Inferior parietal cortex (tissue), 1 donor: Measurements from ENCODE around the gene VPS16.
"Not testable (repeated sequence)": the region's sequence is repeated elsewhere in the genome, so short reads cannot be mapped to it uniquely, and the experiment has no call there.

Experiments used
- DNase-seq: peaks from one replicate; pipeline ENCODE4 v3.0.0-alpha.2; 2016; ENCODE audit errors: extremely low spot score

VPS16 gene

DNA sequence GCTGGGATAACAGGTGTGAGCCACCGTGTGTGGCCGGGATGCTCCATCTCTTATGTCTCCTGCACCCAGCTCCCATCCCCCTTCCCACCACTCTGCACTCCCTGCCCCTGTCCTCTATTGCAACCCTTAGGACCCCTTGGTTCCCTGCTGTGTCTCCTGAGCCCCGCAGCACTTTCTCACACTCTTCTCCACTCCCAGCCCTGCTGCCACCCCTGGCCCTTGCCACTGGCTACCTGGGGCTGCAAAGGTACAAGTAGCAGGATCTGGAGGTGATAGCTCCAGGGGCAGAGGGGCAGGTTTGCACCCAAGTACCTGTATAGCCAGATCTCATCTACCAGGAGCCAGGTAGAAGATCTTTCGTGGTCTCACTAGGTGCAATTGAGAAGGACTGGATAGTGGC is 33.5 kb upstream of the VPS16 start:
- DNase-seq: no peak

DNA sequence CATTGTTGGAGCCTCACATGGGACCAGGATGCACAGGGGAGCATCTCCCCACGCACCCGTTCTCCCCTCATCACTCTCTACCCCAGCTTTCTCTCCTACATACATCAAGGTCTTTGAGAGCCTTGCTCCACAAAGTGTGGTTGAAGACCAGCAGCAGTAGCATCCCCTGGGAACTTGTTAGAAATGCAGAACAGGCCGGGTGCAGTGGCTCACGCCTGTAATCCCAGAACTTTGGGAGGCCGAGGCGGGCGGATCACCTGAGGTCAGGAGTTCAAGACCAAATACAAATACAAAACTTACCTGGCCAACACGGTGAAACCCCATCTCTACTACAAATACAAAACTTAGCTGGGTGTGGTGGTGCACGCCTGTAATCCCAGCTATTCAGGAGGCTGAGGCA is 32.6 kb upstream of the VPS16 start:
- DNase-seq: not testable (repeated sequence)

DNA sequence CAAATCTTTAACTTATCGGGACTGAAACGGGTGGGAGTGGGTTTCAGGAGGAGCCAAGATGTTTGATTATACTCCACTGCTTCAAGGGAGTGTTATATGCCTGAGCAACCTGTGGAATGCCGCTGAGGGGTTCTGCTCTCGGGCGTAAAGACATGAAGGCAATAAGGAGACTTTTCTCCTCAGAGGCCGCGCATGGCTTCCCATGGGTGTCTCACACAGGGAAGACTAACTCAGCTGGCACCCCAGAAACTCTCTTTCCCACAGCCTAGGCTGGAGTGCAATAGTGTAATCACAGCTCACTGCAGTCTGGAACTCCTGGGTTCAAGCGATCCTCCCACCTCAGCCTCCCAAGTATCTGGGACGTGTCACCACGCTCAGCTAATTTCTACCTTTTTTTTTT is 30.9 kb upstream of the VPS16 start:
- DNase-seq: no peak

DNA sequence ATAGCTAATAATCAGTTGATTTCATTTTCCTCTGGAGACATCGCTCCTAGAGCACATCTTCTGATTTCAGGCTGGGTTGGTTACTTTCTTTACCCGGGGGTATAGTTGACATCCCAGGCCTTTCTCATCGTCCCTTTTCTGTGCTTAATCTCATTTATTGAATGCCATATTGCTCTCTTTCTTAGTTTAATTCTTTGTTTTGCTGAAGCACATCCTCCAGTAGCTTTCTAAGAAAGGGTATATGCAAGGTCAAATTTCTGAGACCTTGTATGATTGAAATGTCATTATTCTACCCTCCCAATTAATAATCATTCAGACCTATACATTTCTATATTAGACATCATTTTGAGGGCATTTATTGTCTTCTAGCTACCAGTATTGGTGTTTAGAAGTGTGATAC is 28.4 kb upstream of the VPS16 start:
- DNase-seq: no peak

DNA sequence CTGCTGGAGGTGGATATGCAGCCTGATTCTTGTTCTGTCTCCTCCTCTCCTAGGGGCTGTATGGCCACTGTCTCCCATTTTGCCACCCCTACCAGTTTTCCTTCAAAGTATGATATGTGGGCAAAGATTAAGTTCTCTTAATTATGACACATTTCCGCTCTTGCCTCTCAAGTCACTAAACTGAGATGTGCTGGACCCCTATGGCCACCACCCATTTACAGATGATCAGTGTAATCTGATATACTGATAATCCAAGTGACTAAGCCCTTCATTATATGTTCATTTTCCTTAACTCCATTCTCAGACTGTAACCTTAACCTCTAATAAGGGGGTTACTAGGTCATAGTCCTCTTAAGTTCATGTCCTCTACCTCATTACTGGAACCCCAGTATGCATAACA is 26.5 kb upstream of the VPS16 start:
- no peak for DNase-seq

DNA sequence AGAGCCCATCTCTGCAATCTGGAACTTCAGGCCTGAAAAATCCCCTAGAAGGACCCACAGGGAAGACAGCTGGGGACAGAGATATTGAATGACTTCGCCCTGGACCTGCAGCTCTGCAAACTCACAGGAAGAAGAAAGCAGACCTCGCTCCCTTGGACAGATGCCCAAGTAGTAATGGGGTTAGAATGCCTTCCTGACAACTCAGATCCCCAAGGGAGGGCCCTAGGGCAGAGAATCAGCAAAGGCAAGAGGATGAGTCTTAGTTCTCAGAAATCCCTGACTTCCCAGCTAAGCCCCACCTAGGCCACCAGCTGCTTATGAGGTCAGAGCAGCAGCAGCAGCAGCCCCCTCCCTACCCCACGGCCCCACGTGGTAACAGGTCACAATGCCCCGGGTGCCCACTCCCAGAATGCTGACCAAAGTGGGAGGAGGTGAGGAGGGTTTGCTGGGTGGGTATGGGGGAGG is 25.9 kb upstream of the VPS16 start, which contains the start of gene C20orf141:
TSS of gene C20orf141 (plus strand) at position 401 of the 465 bp plus-strand sequence. CDS start 198 bp downstream, outside the sequence.
- no peak for DNase-seq

DNA sequence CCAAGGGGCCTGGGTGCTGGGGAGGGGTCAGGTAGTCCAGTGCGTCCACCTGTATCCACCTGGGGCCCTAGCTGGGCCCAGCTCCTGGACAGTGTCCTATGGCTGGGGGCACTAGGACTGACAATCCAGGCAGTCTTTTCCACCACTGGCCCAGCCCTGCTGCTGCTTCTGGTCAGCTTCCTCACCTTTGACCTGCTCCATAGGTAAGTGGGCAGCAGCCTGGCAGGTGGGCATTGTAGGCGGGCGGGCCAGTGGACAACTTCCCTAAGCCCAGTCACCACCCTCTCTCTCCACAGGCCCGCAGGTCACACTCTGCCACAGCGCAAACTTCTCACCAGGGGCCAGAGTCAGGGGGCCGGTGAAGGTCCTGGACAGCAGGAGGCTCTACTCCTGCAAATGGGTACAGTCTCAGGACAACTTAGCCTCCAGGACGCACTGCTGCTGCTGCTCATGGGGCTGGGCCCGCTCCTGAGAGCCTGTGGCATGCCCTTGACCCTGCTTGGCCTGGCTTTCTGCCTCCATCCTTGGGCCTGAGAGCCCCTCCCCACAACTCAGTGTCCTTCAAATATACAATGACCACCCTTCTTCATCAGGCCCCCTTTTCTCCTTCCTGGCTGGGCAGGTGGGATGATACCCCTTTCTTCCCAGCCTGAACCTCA is 25.2 kb upstream of the VPS16 start:
- DNase-seq: no peak

DNA sequence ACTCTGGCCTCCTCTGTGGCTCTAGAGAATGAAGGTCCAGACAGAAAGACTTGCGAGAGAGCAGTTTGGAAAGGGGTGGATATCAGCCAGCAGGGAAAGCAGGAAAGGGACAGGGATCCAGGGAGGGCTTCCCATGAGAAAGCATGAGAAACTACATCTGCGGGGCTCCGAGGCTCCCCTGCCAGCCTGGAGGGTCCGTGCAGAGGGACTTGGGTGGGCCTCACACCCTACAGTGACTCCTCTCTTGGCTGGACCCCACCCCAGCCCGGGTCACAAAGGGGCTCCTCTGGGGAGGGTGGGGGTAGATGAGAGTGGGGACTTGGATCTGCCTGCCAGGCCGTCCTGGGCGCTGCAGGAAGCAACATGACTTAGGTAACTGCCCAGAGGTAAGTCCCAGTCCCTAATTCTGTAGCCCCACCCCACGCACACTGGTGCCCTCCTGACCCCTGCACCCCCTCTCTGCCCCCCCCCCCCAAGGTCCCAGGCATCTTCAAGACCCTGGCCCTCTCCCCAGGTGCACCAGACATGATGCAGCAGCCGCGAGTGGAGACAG is 24.4 kb upstream of the VPS16 start, which contains the start of gene TMEM239:
TSS of gene TMEM239 (plus strand) at position 335 of the 553 bp plus-strand sequence. CDS start at position 526, 191 bp downstream.
- DNase-seq: no peak

DNA sequence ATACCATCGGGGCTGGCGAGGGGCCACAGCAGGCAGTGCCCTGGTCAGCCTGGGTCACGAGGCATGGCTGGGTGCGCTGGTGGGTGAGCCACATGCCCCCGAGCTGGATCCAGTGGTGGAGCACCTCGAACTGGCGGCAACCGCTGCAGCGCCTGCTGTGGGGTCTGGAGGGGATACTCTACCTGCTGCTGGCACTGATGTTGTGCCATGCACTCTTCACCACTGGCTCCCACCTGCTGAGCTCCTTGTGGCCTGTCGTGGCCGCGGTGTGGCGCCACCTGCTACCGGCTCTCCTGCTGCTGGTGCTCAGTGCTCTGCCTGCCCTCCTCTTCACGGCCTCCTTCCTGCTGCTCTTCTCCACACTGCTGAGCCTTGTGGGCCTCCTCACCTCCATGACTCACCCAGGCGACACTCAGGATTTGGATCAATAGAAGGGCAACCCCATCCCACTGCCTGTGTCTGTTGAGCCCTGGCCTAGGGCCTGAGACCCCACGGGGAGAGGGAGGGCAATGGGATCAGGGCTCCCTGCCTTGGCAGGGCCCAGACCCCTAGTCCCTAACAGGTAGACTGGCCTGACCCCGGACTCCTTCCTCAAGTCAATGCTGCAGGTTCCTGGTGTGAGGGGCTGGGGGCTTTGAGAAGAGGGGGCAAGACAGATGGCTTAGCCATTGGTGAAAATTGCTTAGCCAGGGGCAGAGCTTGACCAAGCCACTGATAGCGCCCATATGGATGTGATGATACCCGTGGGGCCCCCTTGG is 23.8 kb upstream of the VPS16 start:
- no peak for DNase-seq

DNA sequence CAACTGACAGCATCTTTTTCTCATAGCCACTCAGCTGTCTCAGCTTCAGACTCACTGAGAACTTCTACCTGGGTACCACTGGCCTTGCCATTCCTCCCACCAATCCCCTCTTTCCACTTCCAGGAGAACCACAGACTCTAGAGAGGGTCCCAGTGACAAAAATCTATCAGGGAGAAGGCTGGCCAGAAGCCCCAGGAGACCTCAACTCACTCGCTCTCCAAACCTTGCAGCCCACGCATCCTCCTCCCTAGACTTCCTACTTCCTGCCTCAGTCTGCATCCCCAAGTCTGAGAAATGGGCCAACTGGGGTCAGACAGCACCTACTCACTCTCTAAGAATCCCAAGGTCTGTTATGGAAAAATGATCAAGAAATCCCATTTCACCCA is 23.2 kb upstream of the VPS16 start:
- no peak for DNase-seq

DNA sequence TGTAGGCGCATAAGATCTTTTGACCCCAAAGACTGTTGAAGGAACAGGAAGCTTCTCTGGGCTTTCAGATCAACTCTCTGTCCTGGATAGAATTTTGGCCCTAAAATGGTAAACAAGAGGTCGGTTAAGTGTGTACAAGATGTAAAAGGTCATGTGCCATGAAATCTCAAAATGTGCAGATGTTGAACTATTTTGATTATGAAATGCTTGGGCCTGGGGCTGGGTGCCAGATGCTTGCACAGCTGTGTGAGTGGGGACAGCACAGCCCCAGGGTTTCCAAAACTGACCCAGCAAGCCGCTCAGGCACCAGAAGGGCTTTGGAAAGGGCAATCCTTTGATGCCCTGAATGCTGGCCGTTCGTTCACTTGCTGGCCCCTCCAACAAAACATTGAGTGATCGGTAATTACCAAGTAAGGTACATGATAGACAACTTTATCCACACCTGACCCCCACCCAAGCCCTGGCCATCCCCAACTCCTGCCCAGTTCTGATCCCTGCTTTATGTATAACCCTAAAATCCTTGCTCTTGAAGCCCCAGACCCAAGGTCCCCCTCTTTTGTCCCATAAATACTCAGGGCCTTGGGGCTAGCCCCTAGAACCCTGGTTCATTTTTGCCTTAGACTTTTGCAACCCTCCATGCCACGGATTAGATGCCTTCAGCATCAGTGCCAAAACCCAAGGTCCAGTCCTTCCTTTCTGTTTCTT is 22.5 kb upstream of the VPS16 start:
- DNase-seq: no peak

DNA sequence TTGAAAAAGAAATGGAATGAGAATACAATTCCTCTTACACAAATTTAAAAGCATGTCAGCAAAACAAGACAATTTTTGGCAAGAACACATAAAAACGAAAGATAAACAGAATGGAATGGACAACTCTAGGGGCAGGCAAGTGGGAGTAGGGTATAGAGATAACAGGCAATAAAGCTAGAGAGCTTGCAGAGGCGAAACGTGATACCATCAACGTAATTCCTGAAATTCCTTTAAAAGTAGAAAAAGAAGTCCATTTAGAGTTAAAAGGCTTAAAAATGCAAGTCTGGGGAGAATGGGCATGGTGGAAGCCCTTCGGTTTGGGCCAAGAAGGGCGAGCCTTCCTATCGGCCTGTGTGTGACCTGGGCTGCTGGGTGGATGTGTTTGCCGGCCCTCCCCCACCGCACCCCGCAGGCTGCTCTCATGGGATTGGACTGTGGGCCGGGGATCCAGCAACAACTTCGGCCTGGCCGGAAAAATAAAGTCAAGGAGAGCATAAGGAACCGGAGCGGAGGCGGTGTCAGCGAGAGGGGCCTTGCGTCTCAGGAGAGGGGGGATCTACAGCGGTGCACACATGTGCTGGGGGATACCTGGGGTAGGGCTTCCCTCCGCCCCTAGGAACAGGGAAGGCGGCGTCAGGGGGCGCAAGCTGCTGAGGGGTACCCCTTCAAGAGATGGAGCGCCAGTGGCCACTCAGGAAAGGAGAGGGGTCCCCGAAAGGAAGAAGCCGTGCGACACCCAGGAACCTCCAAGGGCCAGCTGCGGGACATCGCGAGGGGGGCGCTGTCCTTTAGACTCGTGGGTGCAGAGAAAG is 20.3 kb upstream of the VPS16 start:
- DNase-seq: no peak

DNA sequence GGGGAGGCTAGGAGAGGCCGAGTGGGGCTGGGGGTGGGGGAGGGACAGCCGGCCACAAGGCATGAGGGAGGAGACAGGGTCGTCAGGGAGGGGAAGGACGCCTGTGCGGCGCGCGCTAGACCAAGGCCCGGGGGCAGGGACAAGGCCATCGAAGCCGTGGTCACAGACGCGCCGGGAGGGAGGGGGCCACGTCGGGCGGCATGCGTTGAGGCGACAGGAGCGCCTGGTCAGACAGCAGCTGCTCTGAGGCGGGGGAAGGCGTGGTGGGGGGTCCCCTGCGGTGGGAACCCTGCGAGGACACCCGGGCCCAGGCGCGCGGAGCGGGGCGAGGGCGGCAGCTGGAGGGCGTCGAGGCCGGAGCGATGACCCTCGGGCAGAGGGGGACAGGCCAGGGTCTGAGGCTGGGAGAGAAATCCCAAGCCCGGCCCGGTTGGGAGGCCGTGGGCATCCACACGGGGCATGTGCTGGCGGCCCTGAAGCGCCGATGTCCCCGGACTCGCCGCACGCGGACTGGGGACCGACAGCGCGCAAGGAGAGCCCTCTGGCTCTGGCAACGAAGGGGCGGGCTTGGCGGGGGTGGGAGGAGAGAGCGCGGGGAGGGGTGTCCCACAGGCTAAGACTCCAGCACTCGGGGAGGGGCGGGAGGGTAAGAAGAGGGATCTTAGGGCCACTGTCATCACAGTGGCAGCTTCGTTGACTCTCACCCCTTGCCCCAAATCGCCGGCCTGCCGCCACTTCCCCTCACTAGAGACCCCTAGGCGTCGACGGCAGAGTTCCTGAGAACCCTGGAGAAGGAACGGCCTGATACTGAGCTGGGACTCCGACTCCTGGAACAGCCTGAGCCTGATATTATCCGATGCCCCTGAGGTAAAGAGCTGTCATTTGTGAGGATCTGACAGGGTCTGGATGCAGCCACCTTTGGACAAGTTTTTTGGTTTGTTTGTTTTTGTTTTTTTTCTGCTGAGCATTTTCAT is 19.4 kb upstream of the VPS16 start:
- DNase-seq: no peak

DNA sequence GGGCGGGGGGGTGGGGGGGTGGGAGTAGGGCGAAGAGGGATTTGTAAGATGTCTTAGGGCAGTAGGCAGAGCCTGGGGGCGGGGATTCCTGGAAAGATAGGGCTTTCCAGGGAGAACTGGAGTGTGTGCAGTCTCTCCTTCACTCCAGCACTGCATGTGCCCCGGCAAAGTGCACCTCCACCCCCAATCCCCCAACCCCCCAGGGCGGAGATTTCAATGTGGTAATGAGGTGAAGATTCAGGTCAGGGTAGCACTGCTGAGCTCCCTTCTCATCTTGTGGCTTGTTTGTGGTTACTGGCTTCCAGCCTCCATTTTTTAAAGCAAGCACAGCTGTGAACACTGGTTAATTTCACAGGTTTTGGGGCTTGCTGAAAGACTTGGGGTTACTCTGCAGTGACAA is 18.5 kb upstream of the VPS16 start:
- no peak for DNase-seq

DNA sequence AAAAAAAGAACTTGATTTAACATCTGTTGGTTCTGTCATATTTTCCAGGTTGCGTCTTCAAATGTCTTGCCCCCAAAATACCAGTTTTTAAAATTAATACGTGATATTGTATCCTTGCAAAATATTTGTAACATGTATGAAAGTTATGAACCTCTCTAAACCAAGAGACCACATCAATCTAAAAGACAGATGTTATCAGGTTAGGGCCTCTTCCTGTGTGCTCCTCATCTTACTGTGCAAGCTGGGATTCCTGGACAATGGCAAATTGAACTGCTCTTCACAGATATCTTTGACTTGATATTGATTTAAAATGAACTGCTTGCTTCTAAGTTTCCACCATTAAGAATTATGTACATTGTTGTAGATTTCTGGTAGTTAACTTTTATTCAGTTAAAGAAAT is 14.8 kb upstream of the VPS16 start:
- DNase-seq: no peak

DNA sequence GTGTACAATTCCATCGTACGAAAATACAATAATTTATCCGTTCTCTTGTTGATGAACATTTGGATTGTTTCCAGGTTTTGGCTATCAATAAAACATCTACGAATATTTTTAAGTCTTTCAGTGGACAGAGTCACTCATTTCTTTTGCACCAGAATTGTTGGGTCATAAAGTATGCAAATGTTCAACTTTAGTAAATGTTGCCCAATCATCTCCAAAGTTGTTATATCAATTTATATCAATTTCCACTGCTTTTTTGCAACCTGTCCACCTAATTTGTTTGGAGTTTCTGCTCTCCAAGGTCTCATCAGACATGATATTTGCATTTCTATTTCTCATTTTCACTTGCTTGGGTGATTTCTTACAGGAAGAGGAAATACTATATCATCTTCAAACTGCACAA is 13.9 kb upstream of the VPS16 start:
- DNase-seq: no peak

DNA sequence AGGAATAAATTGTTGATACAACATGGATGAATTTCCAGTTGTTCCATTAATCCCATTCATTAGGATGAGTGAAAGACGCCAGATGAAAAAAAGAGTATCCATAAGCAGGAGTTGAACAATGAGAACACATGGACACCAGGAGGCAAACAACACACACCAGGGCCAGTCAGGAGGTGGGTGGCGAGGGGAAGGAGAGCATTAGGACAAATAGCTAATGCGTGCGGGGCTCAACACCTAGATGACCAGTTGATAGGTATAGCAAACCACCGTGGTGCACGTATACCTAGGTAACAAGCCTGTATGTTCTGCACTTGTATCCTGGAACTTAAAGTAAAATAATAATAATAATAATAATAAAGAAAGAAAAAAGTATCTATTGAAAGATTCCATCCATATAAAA is 11.2 kb upstream of the VPS16 start:
- DNase-seq: no peak

DNA sequence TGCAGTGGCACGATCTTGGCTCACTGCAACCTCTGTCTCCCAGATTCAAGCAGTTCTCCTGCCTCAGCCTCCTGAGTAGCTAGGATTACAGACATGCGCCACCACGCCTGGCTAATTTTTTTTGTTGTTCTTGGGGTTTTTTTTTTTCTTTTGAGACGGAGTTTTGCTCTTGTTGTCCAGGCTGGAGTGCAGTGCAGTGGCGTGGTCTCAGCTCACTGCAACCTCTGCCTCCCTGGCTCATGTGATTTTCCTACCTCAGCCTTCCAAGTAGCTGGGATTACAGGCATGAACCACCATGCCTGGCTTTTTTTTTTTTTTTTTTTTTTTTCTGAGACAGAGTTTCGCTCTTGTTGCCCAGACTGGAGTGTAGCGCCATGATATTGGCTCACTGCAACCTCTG is 9.3 kb upstream of the VPS16 start:
- DNase-seq: not testable (repeated sequence)

DNA sequence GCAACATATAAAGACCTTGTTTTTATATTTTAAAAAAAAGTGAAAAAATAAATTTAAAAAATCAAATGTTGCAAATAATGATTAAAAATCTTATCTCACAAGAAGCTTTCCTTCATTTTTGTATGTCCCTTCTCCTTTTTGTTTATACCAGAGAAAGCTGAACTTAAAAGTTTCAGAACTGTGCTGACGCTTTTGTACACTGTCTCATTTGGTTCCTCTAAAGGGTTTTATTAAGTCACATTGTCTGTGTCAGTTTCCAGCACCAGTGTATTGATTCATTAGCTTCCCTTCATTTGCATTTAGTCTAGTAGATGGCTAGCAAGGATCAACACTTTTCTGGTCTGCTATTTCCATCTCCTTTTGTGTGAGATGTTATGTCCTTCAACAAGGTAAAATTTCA is 6.8 kb upstream of the VPS16 start:
- no peak for DNase-seq

DNA sequence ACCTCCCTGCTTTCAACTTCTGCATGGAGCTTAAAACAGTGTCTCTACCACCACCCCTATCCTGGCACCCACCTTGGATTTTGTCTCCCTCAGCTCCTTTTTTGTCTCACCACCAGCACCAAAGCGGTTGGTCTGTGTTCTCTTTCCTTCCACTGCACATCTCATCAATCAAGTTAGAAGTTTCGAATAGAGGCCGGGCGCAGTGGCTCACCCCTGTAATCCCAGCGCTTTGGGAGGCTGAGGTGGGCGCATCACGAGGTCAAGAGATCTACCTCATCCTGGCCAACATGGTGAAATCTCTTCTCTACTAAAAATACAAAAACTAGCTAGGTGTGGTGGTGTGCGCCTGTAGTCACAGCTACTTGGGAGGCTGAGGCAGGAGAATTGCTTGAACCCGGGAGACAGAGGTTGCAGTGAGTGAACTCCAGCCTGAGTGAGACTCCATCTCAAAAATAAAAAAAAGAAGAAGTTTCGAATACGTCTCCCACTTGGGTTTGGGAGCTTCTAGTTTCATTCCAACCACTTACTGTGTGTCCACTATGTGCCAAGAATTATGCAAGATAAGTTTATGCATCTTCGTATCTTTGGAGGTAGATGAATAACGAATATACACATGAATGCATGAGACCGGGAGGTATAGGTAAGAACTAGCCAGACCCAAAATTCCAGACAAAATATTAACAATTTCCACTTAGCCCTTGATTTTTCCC is 6.0 kb upstream of the VPS16 start:
- DNase-seq: no peak
